Gastroesophageal sphincter (tissue), 3 donors: ENCODE results near the gene ORAI2.

Experiments used
- EP300 ChIP-seq: sonication (generic); formaldehyde crosslinking; IDR thresholded peaks from one replicate; pipeline ENCODE4 v1.6.1; 2017; ENCODE audit warnings: antibody characterized with exemption, mild to moderate bottlenecking
- POLR2A ChIP-seq, 2 donors: fragments of 450-650 bp; IDR thresholded peaks; one replicate each; pipeline ENCODE4 v1.6.1; 2017; ENCODE audit warnings: antibody characterized with exemption in 2 of 2, mild to moderate bottlenecking in 2 of 2, moderate library complexity in 1 of 2
- POLR2AphosphoS5 ChIP-seq: sonication (generic); formaldehyde crosslinking; IDR thresholded peaks from one replicate; pipeline ENCODE4 v1.6.1; 2017; ENCODE audit warnings: antibody characterized with exemption
- TF ChIP-seq, protein P1 (sequence below), 4 experiments: fragments of 200-600 bp in 2 of 4; fragments of 450-650 bp in 2 of 4; sonication (generic) in 1 of 4; IDR thresholded peaks; one replicate each; pipeline ENCODE4 v1.5.1; 2017 to 2019; ENCODE audit warnings: antibody characterized with exemption in 4 of 4, mild to moderate bottlenecking in 2 of 4, moderate library complexity in 2 of 4

DNA sequence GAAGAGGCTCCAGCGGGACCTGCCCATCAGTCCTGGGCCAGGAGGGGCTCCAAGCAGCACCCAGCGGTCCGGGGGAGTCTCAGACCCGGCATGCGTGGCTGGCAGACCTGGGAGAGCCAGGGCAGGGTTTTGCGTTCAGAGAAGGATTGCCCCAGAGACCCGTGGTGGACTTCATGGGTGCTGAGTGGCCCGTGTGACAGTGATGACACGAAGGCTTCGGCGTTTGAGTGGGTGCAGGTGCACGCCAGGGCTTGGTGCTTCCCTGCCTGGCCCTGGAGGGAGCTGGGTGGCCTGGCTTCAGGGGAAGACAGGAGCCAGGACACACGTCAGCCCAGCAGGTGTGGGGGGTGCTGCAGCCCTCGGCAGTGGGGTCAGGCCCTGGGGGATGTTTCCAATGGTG is 13.9 kb downstream of the ORAI2 start:
- TF ChIP-seq, protein P1, sequence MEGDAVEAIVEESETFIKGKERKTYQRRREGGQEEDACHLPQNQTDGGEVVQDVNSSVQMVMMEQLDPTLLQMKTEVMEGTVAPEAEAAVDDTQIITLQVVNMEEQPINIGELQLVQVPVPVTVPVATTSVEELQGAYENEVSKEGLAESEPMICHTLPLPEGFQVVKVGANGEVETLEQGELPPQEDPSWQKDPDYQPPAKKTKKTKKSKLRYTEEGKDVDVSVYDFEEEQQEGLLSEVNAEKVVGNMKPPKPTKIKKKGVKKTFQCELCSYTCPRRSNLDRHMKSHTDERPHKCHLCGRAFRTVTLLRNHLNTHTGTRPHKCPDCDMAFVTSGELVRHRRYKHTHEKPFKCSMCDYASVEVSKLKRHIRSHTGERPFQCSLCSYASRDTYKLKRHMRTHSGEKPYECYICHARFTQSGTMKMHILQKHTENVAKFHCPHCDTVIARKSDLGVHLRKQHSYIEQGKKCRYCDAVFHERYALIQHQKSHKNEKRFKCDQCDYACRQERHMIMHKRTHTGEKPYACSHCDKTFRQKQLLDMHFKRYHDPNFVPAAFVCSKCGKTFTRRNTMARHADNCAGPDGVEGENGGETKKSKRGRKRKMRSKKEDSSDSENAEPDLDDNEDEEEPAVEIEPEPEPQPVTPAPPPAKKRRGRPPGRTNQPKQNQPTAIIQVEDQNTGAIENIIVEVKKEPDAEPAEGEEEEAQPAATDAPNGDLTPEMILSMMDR (IDR thresholded peaks at IDR 0.05), result no peak
- TF ChIP-seq POLR2AphosphoS5, result no peak
- no peak for TF ChIP-seq POLR2A (IDR thresholded peaks at IDR 0.05)
- no peak for TF ChIP-seq EP300
